ENCODE data around the gene BFAR. TPM values are rescaled to one million over a fixed set of nuclear protein-coding genes. Genes with fewer than 3 reads are reported as not detected.
A peak's percentile ranks its signal among the peaks of the same experiment; 100 is the strongest.
"Not testable (repeated sequence)": the region's sequence is repeated elsewhere in the genome, so short reads cannot be mapped to it uniquely, and the experiment has no call there.

Gene BFAR
- total RNA-seq, 1 donor from 2014 or later: 114 TPM

DNA sequence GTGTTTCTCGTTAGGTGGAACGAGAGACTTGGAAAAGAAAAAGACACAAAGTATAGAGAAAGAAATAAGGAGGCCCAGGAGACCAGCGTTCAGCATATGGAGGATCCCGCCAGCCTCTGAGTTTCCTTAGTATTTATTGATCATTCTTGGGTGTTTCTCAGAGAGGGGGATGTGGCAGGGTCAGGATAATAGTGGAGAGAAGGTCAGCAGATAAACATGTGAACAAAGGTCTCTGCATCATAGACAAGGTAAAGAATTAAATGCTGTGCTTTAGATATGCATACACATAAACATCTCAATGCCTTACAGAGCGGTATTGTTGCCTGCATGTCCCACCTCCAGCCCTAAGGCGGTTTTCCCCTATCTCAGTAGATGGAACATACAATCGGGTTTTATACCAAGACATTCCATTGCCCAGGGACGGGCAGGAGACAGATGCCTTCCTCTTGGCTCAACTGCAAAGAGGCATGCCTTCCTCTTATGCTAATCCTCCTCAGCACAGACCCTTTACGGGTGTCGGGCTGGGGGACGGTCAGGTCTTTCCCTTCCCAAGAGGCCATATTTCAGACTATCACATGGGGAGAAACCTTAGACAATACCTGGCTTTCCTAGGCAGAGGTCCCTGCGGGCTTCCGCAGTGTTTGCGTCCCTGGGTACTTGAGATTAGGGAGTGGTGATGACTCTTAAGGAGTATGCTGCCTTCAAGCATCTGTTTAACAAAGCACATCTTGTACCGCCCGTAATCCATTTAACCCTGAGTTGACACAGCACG lies 3.6 kb downstream of the BFAR start:
- not testable (repeated sequence) for DNase-seq

DNA sequence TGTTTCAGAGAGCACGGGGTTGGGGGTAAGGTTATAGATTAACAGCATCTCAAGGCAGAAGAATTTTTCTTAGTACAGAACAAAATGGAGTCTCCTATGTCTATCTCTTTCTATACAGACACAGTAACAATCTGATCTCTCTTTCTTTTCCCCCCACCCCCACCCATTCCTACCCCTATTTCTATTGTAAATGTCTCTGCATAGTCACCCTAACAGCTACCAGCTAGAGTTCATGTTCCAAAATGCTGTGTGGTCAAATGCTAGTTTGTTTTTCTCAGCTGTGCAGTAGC lies 4.1 kb downstream of the BFAR start:
- DNase-seq: not testable (repeated sequence)

DNA sequence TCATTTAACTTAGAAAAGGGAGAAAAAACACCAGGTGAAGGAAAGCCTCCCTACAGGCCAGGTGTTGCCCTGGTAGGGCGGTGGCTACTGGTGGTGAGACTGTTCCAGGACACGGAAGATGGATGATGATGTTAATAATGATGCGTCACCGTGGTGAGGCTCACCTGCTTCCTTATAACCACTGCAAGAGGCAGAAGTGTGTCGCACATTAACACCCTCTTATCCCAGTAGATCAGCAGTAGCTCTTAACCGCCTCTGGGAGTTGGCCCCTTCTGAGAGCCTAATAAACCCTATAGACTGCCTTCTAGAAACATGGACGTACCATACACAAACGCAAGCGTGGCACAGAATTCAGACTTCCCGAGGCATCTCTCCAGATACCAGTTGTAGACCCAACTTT lies 7.8 kb downstream of the BFAR start:
- DNase-seq: no peak

DNA sequence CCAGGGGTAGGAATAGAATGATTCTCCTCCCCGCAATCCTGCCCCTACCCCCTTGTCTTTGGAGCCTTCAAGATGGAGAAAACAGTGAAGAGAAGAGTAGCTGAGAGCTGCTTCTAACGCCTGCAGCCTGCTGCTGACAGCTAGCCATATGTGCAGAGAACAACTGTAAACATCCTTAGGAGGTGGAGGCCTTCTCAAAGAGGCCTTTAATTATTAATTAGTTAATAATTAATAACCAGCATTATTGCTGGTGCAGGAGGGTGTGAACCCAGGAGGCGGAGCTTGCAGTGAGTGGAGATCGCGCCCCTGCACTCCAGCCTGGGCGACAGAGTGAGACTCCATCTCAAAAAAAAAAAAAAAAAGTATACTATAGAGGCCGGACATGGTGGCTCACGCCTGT lies 8.5 kb downstream of the BFAR start:
- no peak for DNase-seq

DNA sequence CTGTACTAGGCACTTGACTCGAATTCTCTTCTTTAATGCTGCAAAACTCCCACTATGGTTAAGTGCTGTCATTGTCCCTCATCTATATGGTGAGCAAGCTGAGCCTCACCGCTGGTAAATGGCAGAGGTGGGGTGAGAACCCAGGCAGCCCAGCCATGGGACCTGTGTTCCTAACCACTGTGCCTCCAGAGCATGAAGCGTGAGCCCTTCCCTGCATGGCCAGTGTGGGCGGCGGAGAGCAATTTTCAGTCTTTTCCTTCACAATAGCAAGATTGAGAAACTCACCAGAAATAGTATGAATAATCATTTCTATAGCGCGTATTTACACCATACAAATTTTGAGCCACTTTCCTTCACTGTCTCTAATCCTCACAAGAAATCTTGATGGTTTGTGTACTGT lies 9.2 kb downstream of the BFAR start:
- DNase-seq: no peak

DNA sequence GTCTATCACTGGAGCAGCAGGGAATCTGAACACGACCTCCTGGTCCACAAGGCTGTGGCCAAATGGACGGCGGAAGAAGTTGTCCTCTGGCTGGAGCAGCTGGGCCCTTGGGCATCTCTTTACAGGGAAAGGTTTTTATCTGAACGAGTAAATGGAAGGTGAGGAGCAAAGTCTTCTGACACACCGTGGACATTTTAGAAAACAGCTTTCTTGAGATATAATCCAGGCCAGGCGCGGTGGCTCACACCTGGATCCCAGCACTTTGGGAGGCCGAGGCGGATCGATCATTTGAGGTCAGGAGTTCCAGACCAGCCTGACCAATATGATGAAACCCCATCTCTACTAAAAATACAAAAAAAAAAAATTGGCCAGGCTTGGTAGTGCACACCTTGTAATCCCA lies 17.1 kb downstream of the BFAR start:
- no peak for DNase-seq

DNA sequence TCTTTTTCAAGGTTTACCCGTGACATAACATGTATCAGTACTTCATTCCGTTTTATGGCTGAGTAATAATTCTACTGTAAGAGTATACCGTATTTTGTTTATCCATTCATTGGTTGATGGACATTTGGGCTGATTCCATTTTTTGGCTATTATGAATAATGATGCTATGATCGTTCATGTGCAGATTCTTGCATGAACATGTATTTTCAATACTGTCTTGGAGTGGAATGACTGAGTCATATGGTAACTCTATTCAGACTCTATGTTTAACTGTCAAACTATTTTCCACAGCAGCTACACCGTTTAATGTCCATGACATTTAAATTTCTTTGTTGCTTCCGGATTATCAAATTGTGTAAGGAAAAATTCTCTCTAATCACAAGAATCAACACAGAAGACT lies 17.9 kb downstream of the BFAR start:
- no peak for DNase-seq

DNA sequence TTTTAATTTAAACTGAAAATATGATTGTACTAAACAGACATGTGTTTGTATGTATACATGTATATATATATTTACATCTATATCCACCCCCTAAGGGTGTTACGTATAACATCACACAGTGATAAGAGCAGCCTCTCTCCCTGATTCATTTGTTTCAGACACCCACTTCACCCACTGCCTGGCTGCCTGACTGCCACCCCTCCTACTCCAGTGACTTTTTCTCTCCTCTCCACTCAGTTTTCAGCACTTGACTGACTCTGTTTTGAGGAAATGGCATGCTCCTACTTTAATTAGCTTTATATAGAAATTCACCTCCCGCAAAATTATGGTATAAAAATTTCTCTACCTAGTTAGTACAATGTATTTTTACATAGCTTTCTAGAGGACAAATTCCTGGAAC lies 20.0 kb downstream of the BFAR start:
- DNase-seq: no peak

DNA sequence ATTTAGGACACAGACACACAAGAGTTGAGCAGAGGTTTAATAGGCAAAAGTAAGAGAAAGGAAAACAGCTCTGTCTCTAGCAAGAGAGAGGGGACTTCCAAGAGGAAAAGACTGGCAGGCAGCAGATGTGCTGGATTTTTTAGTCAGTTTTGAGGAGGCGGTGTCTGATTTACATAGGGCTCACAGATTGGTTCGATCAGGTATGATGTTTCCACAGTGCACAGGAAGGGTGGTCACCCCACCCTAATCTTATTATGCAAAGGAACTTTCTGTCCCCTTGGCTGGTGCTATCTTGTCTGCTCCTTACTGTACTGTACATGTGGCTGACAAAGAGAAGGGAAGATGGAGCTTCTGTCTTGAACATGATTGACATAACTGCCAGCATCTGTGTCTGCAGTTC lies 25.3 kb downstream of the BFAR start:
- DNase-seq: peak; percentile 18

DNA sequence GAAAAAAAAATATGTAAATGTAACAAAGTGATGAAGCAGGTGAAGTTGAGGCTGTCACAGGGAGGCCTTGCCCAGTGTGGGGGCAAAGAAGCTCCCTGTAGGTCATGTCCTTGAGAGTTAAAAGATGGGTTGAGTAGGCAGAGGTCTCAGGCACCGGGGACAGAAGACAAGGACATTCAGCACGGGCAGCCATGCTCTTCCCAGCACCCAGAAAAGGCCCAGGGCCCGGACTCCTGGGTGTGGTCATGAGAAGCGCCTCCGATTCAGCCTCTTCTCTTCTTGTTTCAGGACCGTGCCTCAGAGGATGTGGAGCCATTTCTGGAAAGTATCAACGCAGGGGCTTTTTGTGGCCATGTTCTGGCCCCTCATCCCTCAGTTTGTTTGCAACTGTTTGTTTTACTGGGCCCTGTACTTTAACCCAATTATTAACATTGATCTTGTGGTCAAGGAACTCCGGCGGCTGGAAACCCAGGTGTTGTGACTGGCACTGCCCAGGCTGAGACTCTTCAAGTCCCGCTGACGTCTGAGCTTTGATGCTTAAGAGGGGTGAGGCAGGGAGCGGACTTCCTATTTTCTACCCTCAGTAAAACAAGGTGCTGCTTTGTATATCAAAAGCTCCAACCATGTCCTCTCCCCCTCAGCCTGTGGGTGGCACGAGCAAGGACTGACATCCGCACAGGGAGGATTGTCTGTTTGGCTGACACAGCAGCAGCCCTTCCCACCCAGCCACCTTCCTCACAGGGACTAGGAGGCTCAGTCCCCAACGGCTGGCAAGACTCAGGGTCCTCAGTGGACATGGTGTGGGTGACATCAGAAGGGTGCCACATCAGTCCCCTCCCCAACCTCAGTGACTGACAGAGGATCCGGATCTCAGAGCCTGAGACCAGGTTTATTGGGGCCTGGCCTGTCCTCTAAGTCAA lies 34.9 kb downstream of the BFAR start:
- no peak for DNase-seq

DNA sequence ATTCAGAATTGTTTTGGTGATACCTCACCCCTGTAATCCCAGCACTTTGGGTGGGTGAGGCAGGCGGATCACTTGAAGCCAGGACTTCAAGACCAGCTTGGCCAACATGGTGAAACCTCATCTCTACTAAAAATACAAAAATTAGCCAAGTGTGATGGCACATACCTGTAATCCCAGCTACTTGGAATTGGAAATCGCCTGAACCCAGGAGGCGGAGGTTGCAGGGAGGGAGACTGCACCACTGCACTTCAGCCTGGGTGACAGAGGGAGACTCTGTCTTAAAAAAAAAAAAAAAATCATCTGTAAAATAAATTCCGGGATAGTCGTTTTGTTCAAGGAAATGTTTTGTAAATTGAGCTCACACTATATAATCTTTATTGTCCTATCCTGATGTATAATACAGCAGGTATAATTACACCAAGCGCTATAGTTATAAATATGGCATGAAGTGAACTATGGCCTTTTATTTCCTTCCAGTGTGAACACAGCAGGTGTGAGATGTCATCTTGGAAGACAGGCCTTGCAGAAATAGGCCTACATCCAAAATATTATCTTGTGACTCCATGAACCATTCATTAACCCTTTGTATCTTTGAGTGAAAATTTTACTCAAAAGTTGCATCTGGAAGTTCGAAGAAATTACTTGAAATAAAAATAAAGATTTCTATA lies 35.9 kb downstream of the BFAR start:
- no peak for DNase-seq

DNA sequence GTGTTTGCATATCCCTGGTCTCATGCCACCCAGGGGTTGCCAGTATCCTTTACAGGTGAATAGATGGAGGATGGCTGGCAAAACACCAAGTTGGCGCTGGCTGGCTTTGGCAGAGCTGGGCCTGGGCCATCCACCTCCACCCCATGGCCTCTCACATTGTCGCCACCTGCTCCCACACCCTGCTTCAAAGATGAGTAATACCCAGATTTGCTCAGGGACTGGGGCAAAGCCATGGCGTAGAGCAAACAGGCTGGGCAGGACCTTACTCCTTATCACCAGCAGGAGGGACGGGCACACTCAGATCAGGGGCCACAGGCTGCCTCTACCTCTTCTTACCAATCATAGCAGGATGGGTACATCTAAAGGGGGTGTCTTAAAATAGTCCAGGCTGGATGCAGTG lies 37.0 kb downstream of the BFAR start:
- DNase-seq: no peak

DNA sequence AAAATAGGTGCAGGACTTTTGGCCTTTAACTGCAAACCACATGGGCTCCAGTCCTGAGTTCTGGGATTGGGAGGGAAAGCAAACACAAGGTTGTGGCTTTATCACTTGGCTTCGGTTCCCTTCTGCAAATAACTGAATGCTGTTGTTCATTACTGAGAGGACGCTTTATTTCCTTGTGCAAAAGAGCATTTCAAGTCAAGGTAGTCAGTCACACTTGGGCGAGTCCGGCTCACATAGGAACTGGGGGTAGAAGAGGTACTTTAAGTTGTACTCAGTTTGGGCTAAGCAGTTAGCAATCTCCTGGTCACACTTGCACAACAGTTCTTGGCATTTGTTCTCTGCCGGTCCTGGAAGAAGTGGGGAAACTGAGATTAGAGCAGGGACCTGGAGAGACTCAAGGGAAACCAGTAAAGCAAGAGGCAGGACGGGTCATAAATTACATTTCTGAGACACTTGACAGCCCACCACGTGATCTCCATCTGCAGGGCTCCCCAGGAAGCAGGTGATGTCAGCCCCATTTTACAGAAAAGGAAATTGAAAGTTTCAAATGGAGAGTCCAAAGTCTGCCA lies 39.7 kb downstream of the BFAR start:
- no peak for DNase-seq

DNA sequence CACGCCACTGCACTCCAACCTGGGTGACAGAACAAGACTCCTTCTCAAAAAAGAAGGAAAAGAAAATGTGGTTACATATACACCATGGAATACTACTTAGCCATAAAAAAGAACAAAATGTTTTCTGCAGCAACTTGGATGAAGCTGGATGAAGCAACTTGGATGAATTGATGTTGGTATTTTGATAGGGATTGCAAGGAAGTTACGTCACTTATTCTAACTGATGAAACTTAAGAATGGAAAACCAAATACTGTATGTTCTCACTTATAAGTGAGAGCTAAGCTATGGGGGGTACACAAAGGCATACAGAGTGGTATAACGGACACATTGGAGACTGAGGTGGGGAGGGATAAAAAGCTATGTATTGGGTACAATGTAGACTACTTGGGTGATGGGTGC lies 43.9 kb downstream of the BFAR start:
- DNase-seq: no peak

DNA sequence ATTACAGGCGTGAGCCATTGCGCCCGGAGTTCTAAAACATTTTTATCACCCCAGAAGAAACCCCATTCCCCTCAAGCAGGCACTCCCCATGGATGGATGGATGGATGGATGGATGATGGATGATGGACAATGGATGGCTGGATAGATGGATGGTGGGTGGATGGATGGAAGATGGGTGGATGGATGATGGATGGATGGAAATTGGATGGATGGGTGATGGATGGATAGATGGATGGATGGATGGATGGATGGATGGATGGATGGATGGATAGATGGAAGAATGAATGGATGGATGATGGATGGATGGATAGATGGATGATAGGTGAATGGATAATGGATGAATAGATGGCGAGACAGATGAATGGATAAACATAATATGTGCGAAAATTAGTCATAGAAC lies 44.9 kb downstream of the BFAR start:
- DNase-seq: no peak

DNA sequence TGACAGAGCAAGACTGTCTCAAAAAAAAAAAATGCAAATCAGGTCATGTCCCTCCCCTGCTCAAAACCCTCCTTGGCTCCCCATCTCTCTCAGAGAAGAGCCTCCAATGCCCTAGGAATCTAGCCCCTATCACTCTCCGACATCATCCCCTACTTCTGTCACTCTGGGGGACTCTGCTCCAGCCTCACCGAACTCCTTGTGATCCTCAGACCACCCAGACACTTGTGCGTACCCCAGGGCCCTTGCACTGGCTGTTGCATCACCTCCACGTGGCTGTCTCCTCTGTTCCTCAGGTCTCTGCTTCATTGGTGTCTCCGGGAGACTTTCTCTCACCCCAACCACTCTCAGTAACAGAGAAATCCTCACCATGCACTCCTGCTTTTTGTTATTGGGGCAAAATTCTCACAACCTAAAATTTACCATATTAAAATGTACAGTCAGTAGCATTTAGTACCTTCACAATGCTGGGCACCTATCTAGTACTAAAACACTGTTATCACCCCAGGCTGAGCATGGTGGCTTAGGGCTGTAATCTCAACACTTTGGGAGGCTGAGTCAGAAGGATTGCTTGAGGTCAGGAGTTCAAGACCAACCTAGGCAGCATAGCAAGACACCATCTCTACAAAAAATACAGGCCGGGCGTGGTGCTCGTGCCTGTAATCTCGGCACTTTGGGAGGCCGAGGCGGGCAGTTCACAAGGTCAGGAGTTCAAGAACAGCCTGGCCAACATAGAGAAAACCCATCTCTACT lies 46.2 kb downstream of the BFAR start:
- DNase-seq: no peak

DNA sequence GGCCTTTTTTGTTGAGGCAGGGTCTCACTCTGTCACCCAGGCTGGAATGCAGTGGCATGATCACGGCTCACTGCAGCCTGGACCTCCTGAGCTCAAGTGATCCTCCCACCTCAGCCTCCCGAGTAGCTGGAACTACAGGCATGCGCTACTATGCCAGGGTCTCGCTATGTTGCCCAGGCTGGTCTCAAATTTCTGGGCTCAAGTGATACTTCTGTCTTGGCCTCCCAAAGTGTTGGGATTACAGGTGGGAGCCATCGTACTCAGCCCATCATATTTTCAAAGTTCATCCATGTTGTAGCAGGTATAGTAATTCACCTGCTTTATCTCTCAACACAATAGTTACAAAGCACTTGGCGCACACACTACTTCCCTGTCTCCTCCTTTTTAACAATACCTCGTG lies 47.6 kb downstream of the BFAR start:
- DNase-seq: not testable (repeated sequence)

DNA sequence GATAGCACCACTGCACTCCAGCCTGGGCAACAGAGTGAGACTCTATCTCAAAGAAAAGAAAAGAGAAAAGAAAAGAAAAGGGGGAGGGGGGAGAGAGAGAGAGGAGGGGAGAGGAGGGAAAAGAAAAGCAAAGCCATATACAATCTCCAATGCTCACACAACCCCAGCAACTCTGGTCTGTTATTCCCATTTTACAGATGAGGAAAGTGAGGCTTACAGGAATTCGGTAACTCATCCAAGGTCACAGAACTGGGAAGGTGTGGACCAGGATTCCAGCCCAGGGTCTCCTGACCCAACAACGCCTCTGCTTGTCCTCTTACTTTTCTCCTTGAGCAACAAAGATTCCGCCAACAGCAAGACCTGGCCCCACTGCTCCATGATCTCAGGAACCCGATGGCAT lies 48.4 kb downstream of the BFAR start:
- DNase-seq: no peak

DNA sequence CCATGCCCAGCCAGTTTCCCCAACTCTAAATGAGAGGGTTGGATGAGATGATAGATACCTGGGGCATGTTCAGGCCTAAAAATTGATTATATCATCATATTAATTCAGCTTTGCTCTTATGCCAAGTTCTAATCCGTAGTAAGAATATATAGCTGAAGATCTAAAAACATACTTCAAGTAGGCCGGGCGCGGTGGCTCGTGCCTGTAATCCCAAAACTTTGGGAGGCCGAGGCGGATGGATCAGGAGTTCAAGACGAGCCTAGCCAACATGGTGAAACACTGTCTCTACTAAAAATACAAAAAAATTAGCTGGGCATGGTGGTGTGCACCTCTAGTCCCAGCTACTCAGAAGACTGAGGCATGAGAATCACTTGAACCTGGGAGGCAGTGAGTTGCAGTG lies 49.4 kb downstream of the BFAR start:
- DNase-seq: no peak

DNA sequence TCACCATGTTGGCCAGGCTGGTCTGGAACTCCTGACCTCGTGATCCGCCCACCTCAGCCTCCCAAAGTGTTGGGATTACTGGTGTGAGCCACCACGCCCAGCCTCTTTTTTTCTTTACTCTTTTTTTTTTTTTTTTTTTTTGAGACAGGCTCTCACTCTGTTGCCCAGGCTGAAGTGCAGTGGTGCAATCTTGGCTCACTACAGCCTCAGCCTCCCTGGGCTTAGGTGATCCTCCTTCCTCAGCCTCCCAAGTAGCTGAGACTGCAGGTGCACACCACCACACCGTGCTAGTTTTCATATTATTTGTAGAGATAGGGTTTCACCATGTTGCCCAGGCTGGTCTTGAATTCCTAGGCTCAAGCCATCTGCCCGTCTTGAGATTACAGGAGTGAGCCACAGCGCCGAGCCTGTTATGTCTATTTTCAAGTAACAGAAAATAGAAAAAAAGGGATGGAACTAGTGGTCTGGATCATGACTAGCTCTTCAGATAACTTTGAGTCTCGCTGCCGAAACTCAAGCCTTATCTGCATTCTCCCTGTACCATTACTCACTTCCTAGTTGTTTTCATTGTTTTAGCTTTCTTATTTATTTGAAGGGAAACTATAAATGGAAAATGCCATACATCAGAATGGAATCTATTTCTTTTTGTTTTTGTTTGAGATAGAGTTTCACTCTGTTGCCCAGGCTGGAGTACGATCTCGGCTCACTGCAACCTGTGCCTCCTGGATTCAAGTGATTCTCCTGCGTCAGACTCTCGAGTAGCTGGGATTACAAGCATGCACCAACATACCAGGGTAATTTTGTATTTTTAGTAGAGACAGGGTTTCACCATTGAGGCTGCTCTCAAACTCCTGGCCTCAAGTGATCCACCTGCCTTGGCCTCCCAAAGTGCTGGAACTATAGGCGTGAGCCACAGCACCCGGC lies 53.4 kb downstream of the BFAR start:
- DNase-seq: peak; percentile 77

DNA sequence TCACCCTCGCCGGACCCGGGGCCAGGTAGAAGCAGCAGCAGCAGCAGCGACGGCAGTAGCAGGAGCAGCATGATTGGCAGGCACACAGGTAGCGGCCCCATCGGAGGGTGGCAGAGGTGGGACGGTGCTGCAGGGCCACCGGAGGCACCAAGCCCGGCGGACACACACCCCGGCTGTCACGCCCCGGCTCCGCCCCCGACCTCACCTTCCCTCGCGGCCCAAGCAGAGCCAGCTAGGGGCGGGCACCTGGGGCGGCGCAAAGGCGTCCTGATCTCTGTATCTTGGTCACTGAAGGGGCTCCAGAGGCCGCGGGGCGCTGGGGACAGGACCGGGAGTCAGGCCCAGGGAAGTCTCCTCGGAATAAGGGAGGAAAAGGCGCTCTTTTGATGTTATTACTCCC lies 61.4 kb downstream of the BFAR start, which contains the start of gene PLA2G10:
Gene PLA2G10, minus strand, starts transcription at position 180 of the 400 bp plus-strand sequence. Its CDS starts 79 bp downstream, at position 101.
- not testable (repeated sequence) for DNase-seq
